HG02678 (cell line): ENCODE results near the gene ATXN7L2.
A peak's percentile ranks its signal among the peaks of the same experiment; 100 is the strongest.

Source experiments
- ATAC-seq: cut with Tn5 transposase; IDR thresholded peaks from one replicate; pipeline ENCODE4 v1.9.1; 2021; ENCODE audit warnings: mild to moderate bottlenecking, moderate library complexity; ENCODE audit not compliant: unreplicated experiment

ATXN7L2 gene

DNA sequence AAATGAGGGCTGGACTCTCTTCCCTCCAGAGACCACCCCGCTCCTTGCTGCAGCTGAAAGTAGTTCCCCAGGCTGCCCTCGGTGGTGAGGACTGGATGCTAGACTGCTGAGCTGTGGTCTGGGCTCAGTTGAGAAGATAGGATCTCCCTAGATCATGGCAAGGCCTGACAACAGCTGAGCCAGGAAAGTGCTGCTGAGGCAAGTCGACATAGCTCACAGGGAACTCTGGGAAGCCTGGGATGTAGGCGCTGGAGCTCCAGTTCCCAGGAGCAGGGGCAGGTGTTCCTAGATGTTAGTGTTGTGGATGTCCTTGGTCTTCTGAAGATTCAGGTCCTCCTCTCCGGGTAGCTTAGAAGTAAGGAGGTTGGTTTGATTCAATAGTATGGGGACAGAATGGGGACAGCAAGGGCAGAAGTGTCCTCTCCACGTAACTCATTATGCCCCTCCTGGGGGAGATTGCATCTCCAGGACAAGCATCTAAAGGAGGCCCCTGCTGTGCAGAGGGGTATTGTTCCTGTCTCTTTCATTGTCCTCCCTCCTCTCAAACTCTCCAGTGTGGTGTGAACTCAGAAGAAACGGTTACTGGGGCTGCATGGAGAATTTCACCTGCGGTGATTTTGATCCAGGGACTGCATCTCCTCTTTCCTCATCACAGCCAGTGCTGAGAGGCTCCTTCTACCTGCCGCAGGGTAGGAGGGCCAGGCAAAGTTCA lies 13.9 kb downstream of the ATXN7L2 start:
- ATAC-seq, result no peak

- ATAC-seq, result no peak
These were observed 14.6 kb downstream of the ATXN7L2 start for GRCh38 chr1:109498161-109498801.

DNA sequence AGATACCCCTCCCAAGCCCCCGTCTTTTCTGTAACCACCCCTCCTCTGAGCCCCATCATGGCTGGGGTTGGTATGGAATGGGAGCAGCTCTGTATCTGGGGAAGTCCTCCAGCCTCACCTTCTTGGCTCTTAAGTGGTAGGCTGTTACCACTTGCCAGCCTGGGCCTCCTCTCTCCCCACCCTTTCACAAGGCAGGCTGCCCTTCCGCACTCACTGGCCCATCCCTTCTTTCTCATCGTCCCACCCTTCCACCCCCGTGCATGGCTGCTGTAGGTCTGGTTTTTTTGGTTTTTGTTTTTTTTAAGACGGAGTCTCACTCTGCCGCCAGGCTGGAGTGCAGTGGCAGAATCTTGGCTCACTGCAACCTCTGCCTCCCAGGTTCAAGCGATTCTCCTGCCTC lies 15.4 kb downstream of the ATXN7L2 start:
- no peak for ATAC-seq

- no peak for ATAC-seq
These were observed 16.2 kb downstream of the ATXN7L2 start for GRCh38 chr1:109499661-109500536.

GRCh38 chr1:109500941-109501381 lies 17.3 kb downstream of the ATXN7L2 start:
- no peak for ATAC-seq

DNA sequence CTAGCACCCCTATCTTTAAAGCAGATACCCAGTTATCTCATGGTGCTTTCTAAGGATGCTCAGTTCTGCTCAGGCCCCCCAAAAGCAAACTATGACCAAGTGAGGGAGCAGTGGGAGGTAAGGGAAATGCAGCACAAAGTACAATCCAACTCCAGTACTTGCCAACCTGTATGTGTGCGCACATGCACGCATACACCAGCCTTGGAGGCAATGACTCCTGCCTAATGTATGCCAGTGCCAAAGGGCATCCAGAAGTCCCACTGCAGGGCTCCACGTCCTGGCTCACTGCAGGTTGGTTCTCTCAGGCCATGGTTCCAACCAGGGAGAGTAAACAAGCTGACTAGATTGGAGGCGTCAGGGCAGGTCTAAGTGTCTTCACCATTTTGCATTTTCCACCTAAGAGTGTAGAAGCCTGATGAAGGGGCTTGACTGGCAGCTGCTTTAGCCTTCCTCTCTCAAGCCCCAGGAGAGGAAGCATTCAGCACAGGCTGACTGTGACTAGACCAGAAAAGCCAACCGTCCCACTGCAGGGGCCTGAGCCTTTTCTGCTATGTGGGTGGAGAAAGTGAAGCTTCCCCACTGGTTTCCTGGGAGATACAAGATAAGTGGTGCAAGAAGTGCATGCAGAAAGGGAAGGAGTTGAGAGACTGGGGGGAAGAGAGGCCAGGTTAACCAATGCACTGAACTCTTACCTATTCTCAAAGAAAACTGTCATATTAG lies 18.1 kb downstream of the ATXN7L2 start:
- no peak for ATAC-seq

GRCh38 chr1:109502364-109502851 lies 18.7 kb downstream of the ATXN7L2 start:
- ATAC-seq, result no peak

GRCh38 chr1:109503935-109504334 lies 20.2 kb downstream of the ATXN7L2 start:
- no peak for ATAC-seq

DNA sequence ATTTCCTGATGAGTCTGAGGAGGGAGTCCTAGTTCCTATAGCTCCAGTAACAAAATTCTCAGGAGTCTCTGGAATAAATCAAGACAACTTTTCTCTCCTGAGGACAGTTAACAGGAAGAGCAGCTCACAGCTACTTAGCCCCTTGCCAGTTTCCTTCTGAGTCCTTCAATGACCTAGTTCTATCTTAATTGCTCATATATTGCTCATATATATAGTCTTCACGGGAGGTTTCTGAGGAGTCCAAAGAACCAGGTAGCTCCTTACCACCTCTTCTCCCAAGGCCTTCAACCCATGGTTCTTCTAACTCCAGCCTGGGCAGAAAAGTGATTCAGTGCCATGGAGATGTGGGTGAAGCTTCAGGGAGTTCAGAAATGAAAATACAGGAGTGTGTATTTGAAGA lies 21.3 kb downstream of the ATXN7L2 start:
- no peak for ATAC-seq

- ATAC-seq, result no peak
These were observed 24.5 kb downstream of the ATXN7L2 start for GRCh38 chr1:109508001-109508872.

- ATAC-seq, result no peak
These were observed 25.1 kb downstream of the ATXN7L2 start for GRCh38 chr1:109508873-109509175.

DNA sequence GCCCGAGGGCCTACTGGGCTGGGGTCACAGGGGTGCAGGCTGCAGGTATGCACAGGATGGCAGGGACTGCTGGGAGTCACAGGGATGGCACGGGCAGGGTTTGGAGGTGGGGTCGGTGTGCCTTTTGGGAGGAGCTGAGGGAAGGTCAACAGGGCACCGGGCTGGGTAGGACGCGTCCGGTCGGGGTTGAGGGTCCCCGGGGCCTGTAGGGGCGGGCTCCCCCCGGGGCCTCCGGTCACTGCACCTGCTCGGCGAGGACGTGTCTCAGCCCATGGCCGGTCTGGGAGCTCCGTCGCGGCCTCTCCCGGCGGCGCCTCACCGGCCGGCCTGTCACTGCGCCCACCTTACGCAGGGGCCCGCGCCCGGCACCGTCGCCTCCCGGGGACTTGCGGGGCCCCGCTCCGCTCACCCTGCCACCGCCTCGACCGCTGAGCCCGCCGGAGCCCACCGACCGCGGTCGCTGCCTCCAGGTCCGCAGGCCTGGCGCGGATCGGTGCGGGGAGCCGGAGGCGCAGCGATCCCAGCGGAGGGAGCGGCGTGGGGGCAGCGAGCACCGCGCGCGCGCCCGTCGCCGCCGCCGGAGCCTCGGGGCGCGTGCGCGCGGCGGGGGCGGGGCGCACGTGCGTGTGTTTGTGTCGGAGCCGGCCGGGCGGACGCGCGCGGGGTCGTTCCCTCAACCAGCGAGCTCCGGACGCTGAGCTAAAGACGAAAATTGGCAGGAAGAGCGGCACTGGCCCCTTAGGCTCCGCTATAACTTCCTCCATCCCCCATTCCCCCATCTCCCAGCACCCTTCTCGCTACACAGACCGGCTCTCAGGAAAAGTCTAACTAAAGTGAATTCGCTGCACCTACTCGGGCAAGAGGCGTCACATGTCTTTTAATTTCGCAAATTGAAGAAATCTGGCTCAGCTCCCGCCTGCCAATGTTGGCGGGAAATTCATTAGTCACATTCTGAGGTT lies 25.8 kb downstream of the ATXN7L2 start, which contains the start of gene AMIGO1:
Gene AMIGO1 (minus strand): TSS at position 552 of the 959 bp plus-strand sequence. CDS start 815 bp downstream, outside the sequence.
- ATAC-seq, result peak; percentile 63

DNA sequence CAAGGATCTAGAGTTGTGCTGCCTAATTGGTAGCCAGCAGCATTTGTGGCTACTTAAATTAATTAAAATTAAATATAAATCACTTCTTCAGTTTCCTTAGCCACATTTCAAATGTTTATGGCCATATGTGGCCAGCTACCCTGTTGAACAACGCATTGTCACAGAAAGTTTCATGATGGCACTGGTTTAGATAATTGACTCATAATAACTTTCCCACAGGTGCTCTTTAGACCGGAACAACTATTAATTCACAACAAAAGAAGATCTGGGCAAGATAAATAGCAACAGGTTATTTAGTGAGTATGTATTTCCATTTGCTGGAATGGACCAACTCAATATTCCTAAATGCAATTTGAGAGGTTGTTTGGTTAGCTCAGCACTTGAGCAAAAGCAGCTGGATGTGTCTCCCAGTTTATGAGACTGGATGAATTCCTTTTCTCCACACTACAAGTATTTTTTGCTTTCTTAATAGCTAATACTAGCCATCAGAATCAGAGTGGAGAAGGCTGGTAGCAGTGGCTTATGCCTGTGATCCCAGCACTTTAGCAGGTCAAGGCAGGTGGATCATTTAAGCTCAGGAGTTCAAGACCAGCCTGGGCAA lies 29.5 kb downstream of the ATXN7L2 start:
- ATAC-seq, result no peak

GRCh38 chr1:109514846-109515245 lies 31.1 kb downstream of the ATXN7L2 start:
- no peak for ATAC-seq

GRCh38 chr1:109516872-109517271 lies 33.2 kb downstream of the ATXN7L2 start:
- ATAC-seq, result no peak

- no peak for ATAC-seq
These were observed 33.6 kb downstream of the ATXN7L2 start for GRCh38 chr1:109517337-109517736.

GRCh38 chr1:109521002-109521951 lies 37.6 kb downstream of the ATXN7L2 start:
- ATAC-seq, result no peak
